Spleen (tissue), 7 donors: Measurements from ENCODE around the gene SLAIN2.

Experiments
- POLR2A ChIP-seq, 3 donors: fragments of 450-650 bp; IDR thresholded peaks; one replicate each; pipeline ENCODE4 v1.5.1; 2017; ENCODE audit warnings: antibody characterized with exemption in 3 of 3, mild to moderate bottlenecking in 1 of 3
- TF ChIP-seq, protein P1 (sequence below), 11 experiments: fragments of 200-600 bp in 7 of 11; fragments of 450-650 bp in 4 of 11; sonication (generic) in 4 of 11; IDR thresholded peaks in 8 of 11; conservative IDR thresholded peaks in 3 of 11; 1 replicate in 7 of 11; 2 replicates in 4 of 11; pipeline versions ENCODE4 v1.4.0 to v1.8.0; 2016 to 2021; ENCODE audit warnings: antibody characterized with exemption in 11 of 11, inconsistent platforms in 4 of 11, mild to moderate bottlenecking in 1 of 11
- donor health status: DM: no; HTN: no; CAD: no; lungs with moderate emphysema.
- donor health status: DM: no; HTN: no; CAD: no.
- donor health status: DM: no; HTN: no; CAD: no.

DNA sequence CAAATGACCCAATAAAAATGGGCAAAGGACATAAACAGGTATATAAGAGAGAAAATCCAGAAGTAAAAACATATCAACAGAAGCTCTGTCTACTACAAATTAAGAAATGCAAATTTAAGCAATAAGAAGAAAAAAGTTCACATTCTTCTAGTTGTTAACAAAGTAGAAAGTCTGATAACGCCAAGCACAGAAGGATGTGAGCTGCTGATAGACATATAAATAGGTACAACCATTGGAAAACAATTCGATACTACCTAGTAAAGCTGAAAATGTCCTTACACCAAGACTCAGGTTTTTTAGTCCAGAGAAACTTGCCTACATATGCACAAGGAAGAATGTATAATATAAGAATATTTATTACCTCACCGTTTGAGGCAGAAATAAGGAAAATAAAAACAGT, 35.8 kb upstream of the SLAIN2 start:
- TF ChIP-seq POLR2A (IDR thresholded peaks at IDR 0.05): no peak
- TF ChIP-seq, protein P1, sequence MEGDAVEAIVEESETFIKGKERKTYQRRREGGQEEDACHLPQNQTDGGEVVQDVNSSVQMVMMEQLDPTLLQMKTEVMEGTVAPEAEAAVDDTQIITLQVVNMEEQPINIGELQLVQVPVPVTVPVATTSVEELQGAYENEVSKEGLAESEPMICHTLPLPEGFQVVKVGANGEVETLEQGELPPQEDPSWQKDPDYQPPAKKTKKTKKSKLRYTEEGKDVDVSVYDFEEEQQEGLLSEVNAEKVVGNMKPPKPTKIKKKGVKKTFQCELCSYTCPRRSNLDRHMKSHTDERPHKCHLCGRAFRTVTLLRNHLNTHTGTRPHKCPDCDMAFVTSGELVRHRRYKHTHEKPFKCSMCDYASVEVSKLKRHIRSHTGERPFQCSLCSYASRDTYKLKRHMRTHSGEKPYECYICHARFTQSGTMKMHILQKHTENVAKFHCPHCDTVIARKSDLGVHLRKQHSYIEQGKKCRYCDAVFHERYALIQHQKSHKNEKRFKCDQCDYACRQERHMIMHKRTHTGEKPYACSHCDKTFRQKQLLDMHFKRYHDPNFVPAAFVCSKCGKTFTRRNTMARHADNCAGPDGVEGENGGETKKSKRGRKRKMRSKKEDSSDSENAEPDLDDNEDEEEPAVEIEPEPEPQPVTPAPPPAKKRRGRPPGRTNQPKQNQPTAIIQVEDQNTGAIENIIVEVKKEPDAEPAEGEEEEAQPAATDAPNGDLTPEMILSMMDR (IDR thresholded peaks at IDR 0.05 in 8 of 11, conservative IDR thresholded peaks at IDR 0.05 in 3 of 11): no peak
